B cell (primary cell): ENCODE results near the gene CABCOCO1. TPM values are rescaled to one million over a fixed set of nuclear protein-coding genes. Genes with fewer than 3 reads are reported as not detected.

ENCODE experiments used
- ATAC-seq: fragments of 200-7000 bp; cut with Tn5 transposase; one replicate; pipeline ENCODE4 v1.10.0; 2021; ENCODE audit warnings: low read depth, mild to moderate bottlenecking, moderate number of reproducible peaks, moderate library complexity
- CTCF ChIA-PET: fragments of 350-600 bp; sonication (Branson Sonifier 250); formaldehyde crosslinking; loops from one replicate; lab custom pipeline; 2021; ENCODE audit warnings: antibody characterized with exemption, inconsistent platforms; lab: Charles Lee
- POLR2A ChIA-PET: fragments of 350-600 bp; sonication (Branson Sonifier 250); formaldehyde crosslinking; loops from one replicate; lab custom pipeline; 2021; ENCODE audit warnings: antibody characterized with exemption; lab: Charles Lee
- DNase-seq: peaks from one replicate; pipeline ENCODE4 v3.0.0; 2013
- H2AFZ ChIP-seq: 2 replicates; pipeline ENCODE4 v1.6.1; 2012; ENCODE audit warnings: mild to moderate bottlenecking, low read depth, low read length; ENCODE audit not compliant: insufficient read depth, poor library complexity, severe bottlenecking
- H3K27ac ChIP-seq, 2 donors: 1 replicate in 1 of 2; 2 replicates in 1 of 2; pipeline ENCODE4 v1.5.1; 2012 to 2013; ENCODE audit warnings: low read length in 2 of 2, mild to moderate bottlenecking in 2 of 2, moderate library complexity in 1 of 2
- H3K27me3 ChIP-seq, 4 experiments: fragments of 200-600 bp in 1 of 4; sonication (generic) in 1 of 4; replicated peaks in 1 of 4; 1 replicate in 2 of 4; 2 replicates in 2 of 4; pipeline versions ENCODE4 v1.6.1 to v1.7.0; 2013 to 2016; ENCODE audit warnings: low read length in 3 of 4, mild to moderate bottlenecking in 2 of 4, mixed read lengths in 1 of 4, moderate library complexity in 1 of 4; ENCODE audit not compliant: insufficient read depth in 4 of 4, control insufficient read depth in 3 of 4; ENCODE audit errors: control extremely low read depth in 1 of 4
- H3K36me3 ChIP-seq, 2 experiments: replicated peaks in 1 of 2; 1 replicate in 1 of 2; 2 replicates in 1 of 2; pipeline versions ENCODE4 v1.6.1 to v1.7.1; 2013; ENCODE audit warnings: low read length in 1 of 2; ENCODE audit not compliant: insufficient read depth in 2 of 2, control insufficient read depth in 1 of 2; ENCODE audit errors: control extremely low read depth in 1 of 2, extremely low read depth in 1 of 2
- H3K4me1 ChIP-seq, 2 donors: fragments of 200-600 bp in 1 of 2; sonication (generic) in 1 of 2; 1 replicate in 1 of 2; 2 replicates in 1 of 2; pipeline versions ENCODE4 v1.5.1 to v1.6.1; 2013 to 2017; ENCODE audit warnings: low read length in 2 of 2; ENCODE audit not compliant: control insufficient read depth in 2 of 2, insufficient read depth in 2 of 2
- H3K4me2 ChIP-seq: replicated peaks from 2 replicates; pipeline ENCODE3; 2012; ENCODE audit warnings: mild to moderate bottlenecking, low read depth, low read length; ENCODE audit not compliant: poor library complexity, severe bottlenecking
- H3K4me3 ChIP-seq, 5 experiments: fragments of 200-600 bp in 1 of 5; sonication (generic) in 1 of 5; 1 replicate in 3 of 5; 2 replicates in 2 of 5; pipeline versions ENCODE4 v1.5.1 to v1.7.0; 2011 to 2016; ENCODE audit warnings: low read length in 4 of 5, mild to moderate bottlenecking in 4 of 5, low read depth in 2 of 5, control low read depth in 1 of 5, moderate library complexity in 1 of 5; ENCODE audit not compliant: insufficient read depth in 1 of 5; ENCODE audit errors: control extremely low read depth in 1 of 5, extremely low read depth in 1 of 5
- H3K79me2 ChIP-seq: fragments of 200-600 bp; sonication (generic); one replicate; pipeline ENCODE4 v1.6.0; 2016; ENCODE audit warnings: low read length; ENCODE audit not compliant: control insufficient read depth, insufficient read depth
- H3K9ac ChIP-seq: fragments of 200-600 bp; sonication (generic); 2 replicates; pipeline ENCODE4 v1.6.1; 2017; ENCODE audit warnings: mild to moderate bottlenecking, low read length, moderate library complexity
- H3K9me3 ChIP-seq, 3 donors: one replicate each; pipeline versions ENCODE4 v1.6.1 to v1.7.1; 2013; ENCODE audit warnings: low read length in 2 of 3; ENCODE audit not compliant: control insufficient read depth in 2 of 3, insufficient read depth in 1 of 3; ENCODE audit errors: control extremely low read depth in 1 of 3
- H4K20me1 ChIP-seq: 2 replicates; pipeline ENCODE4 v1.6.0; 2012; ENCODE audit warnings: mild to moderate bottlenecking, low read length; ENCODE audit not compliant: insufficient read depth, control insufficient read depth, poor library complexity, severe bottlenecking
- H3K27ac Mint-ChIP-seq: one replicate; pipeline ENCODE4 v1.8.0; 2021; ENCODE audit warnings: mixed read lengths
- H3K27me3 Mint-ChIP-seq: one replicate; pipeline ENCODE4 v1.8.0; 2021; ENCODE audit warnings: mixed read lengths
- H3K4me1 Mint-ChIP-seq: one replicate; pipeline ENCODE4 v1.8.0; 2021; ENCODE audit warnings: mixed read lengths
- H3K4me3 Mint-ChIP-seq: one replicate; pipeline ENCODE4 v1.8.0; 2021; ENCODE audit warnings: mixed read lengths
- H3K9me3 Mint-ChIP-seq: one replicate; pipeline ENCODE4 v1.8.0; 2022; ENCODE audit warnings: mixed read lengths; ENCODE audit not compliant: insufficient read depth
- CTCF ChIP-seq: fragments of 200-600 bp; IDR thresholded peaks from one replicate; pipeline ENCODE4 v1.8.0; 2022; ENCODE audit warnings: antibody characterized with exemption, mild to moderate bottlenecking
- EZH2 ChIP-seq: IDR thresholded peaks from 2 replicates; pipeline ENCODE4 v1.6.1; 2012; ENCODE audit warnings: borderline replicate concordance, low read depth, mild to moderate bottlenecking, moderate library complexity, low read length; ENCODE audit not compliant: insufficient read depth, poor library complexity, severe bottlenecking
- WGBS: methylation state at CpG from one replicate; pipeline ENCODE4 v1.1.5; 2013; ENCODE audit warnings: missing lambda C conversion rate; ENCODE audit not compliant: insufficient coverage; 5-methylcytosine and 5-hydroxymethylcytosine counted together
- intact Hi-C: fragments of 100-400 bp; cut with micrococcal nuclease; formaldehyde crosslinking; loops from one replicate; pipeline ENCODE4 v1.10.0; 2022
- polyA plus RNA-seq: library from polyadenylated mRNA; depleted of rRNA; stranded (reverse); fragments of >200 nt; gene quantifications from 2 replicates; pipeline ENCODE4 v1.2.3, GENCODE V29; 2012
- total RNA-seq, 2 donors: library from RNA; stranded (reverse); fragments of 120-200 nt in 1 of 2; gene quantifications; 1 replicate in 1 of 2; 2 replicates in 1 of 2; pipeline versions ENCODE4 v1.2.3 to v1.2.4, GENCODE V29; 2013 to 2022

Gene CABCOCO1
- total and polyA plus RNA-seq, 2 donors (not counting 1 experiment from before 2014, with no cell fraction given), result not detected

- CTCF ChIA-PET, result interaction anchor here (1.0 kb wide), 1 partner anchor 16 kb away, joined by 3 read pairs; no protein-coding TSS in a partner anchor
- H3K27ac ChIP-seq, result no peak overlapping the region
Observed at GRCh38 chr10:61803269-61803668, 140.5 kb downstream of the CABCOCO1 start.

GRCh38 chr10:61804414-61804813 lies 141.7 kb downstream of the CABCOCO1 start:
- no peaks in the 10 kb centered on the region for H3K9me3 ChIP-seq
- WGBS, result no CpG with 5 or more reads among the region's 1 CpG
- H3K4me3 Mint-ChIP-seq, result no peak overlapping the region
- no peaks in the 10 kb centered on the region for H4K20me1 ChIP-seq
- H3K36me3 ChIP-seq, result no peaks in the 10 kb centered on the region
- no peak for TF ChIP-seq EZH2
- no peak for TF ChIP-seq CTCF
- no peak for ATAC-seq
- intact Hi-C loops, result no loop called here
- no peaks in the 10 kb centered on the region for H3K9me3 Mint-ChIP-seq
- no peak for DNase-seq
- no peak overlapping the region for H3K27ac ChIP-seq
- no peaks in the 10 kb centered on the region for H3K27me3 ChIP-seq
- no peaks in the 10 kb centered on the region for H3K4me1 ChIP-seq
- no peak overlapping the region for H3K27ac Mint-ChIP-seq
- POLR2A ChIA-PET, result interaction anchor here (0.6 kb wide), 1 partner anchor 592 kb away, joined by 3 read pairs; no protein-coding TSS in a partner anchor
- H3K79me2 ChIP-seq, result no peaks in the 10 kb centered on the region
- CTCF ChIA-PET, result no interaction called here
- H3K9ac ChIP-seq, result no peak overlapping the region
- H2AFZ ChIP-seq, result no peak overlapping the region
- no peaks in the 10 kb centered on the region for H3K27me3 Mint-ChIP-seq
- no peaks in the 10 kb centered on the region for H3K4me1 Mint-ChIP-seq
- H3K4me2 ChIP-seq, result no peak overlapping the region
- H3K4me3 ChIP-seq, result no peak overlapping the region

More at GRCh38 chr10:61803269-61803668, 140.5 kb downstream of the CABCOCO1 start:
- no peaks in the 10 kb centered on the region for H3K4me1 ChIP-seq
- H3K4me2 ChIP-seq, result no peak overlapping the region
- H3K4me1 Mint-ChIP-seq, result no peaks in the 10 kb centered on the region
- 91% methylated on average over 3 of the region's 3 CpGs for WGBS
- H3K36me3 ChIP-seq, result no peaks in the 10 kb centered on the region
- no peak overlapping the region for H3K4me3 ChIP-seq
- no peaks in the 10 kb centered on the region for H3K9me3 ChIP-seq
- POLR2A ChIA-PET, result no interaction called here
- H3K27ac Mint-ChIP-seq, result no peak overlapping the region
- no peaks in the 10 kb centered on the region for H3K9me3 Mint-ChIP-seq
- TF ChIP-seq CTCF (no peak), EZH2 (no peak)
- H4K20me1 ChIP-seq, result no peaks in the 10 kb centered on the region
- H3K27me3 ChIP-seq, result no peaks in the 10 kb centered on the region
- no peak for DNase-seq
- H2AFZ ChIP-seq, result no peak overlapping the region
- no peaks in the 10 kb centered on the region for H3K79me2 ChIP-seq
- H3K4me3 Mint-ChIP-seq, result no peak overlapping the region
- intact Hi-C loops, result no loop called here
- no peak overlapping the region for H3K9ac ChIP-seq
- no peak for ATAC-seq
- no peaks in the 10 kb centered on the region for H3K27me3 Mint-ChIP-seq
